A673 (cell line): Measurements from ENCODE around the gene ZBTB47.

Experiments
- EZH2 ChIP-seq: fragments of 200-600 bp; sonication (generic); IDR thresholded peaks from 2 replicates; pipeline ENCODE4 v1.6.1; 2017; ENCODE audit warnings: borderline replicate concordance, low read depth, mild to moderate bottlenecking, mixed read lengths, antibody characterized with exemption, low read length; ENCODE audit not compliant: poor library complexity, severe bottlenecking
- TF ChIP-seq, protein P1 (sequence below): fragments of 300-800, 200-600 bp; sonication (generic); conservative IDR thresholded peaks from 2 replicates; pipeline ENCODE4 v1.5.1; 2017; ENCODE audit warnings: low read depth, mild to moderate bottlenecking, antibody characterized with exemption, low read length, moderate library complexity, mixed read lengths

- no peak for TF ChIP-seq EZH2
- TF ChIP-seq, protein P1, sequence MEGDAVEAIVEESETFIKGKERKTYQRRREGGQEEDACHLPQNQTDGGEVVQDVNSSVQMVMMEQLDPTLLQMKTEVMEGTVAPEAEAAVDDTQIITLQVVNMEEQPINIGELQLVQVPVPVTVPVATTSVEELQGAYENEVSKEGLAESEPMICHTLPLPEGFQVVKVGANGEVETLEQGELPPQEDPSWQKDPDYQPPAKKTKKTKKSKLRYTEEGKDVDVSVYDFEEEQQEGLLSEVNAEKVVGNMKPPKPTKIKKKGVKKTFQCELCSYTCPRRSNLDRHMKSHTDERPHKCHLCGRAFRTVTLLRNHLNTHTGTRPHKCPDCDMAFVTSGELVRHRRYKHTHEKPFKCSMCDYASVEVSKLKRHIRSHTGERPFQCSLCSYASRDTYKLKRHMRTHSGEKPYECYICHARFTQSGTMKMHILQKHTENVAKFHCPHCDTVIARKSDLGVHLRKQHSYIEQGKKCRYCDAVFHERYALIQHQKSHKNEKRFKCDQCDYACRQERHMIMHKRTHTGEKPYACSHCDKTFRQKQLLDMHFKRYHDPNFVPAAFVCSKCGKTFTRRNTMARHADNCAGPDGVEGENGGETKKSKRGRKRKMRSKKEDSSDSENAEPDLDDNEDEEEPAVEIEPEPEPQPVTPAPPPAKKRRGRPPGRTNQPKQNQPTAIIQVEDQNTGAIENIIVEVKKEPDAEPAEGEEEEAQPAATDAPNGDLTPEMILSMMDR: no peak
Observed at GRCh38 chr3:42668793-42669217, 15.3 kb downstream of the ZBTB47 start.
